PC-3 (cell line): Measurements from ENCODE around the gene PPARGC1A. TPM values are rescaled to one million over a fixed set of nuclear protein-coding genes. Genes with fewer than 3 reads are reported as not detected.

Experiments
- ATAC-seq: fragments of 200-7000 bp; cut with Tn5 transposase; 2 replicates; pipeline ENCODE4 v1.9.1; 2020; ENCODE audit warnings: mild to moderate bottlenecking, moderate library complexity
- BruUV-seq: library from RNA; stranded (reverse); fragments of 400-500 nt; replicated peaks from 2 replicates; lab custom pipeline; 2021; lab: Mats Ljungman, UMichigan
- CTCF ChIA-PET: fragments of 300-600 bp; sonication (Branson Sonifier 250); formaldehyde crosslinking; loops from one replicate; lab custom pipeline; 2022; ENCODE audit warnings: antibody characterized with exemption; lab: Charles Lee
- POLR2A ChIA-PET: fragments of 300-600 bp; sonication (Branson Sonifier 250); formaldehyde crosslinking; loops from one replicate; lab custom pipeline; 2022; ENCODE audit warnings: antibody characterized with exemption; ENCODE audit not compliant: unreplicated experiment; lab: Charles Lee
- DNase-seq: peaks from one replicate; pipeline ENCODE4 v3.0.0-alpha.2; 2015
- H2AFZ ChIP-seq: fragments of 300-600 bp; sonication (generic); 2 replicates; pipeline ENCODE4 v1.6.0; 2016; ENCODE audit warnings: antibody characterized with exemption, low read length
- H3F3A ChIP-seq: fragments of 300-600 bp; sonication (generic); one replicate; pipeline ENCODE4 v1.6.0; 2017; ENCODE audit warnings: antibody characterized with exemption, low read length, control low read depth, mild to moderate bottlenecking; ENCODE audit not compliant: unreplicated experiment
- H3K27ac ChIP-seq: fragments of 300-600 bp; sonication (generic); 2 replicates; pipeline ENCODE4 v1.5.1; 2016; ENCODE audit warnings: mild to moderate bottlenecking, low read length
- H3K27me3 ChIP-seq: fragments of 300-600 bp; sonication (generic); 2 replicates; pipeline ENCODE4 v1.6.1; 2016; ENCODE audit warnings: low read length, mixed read lengths
- H3K36me3 ChIP-seq: fragments of 300-600 bp; sonication (generic); 2 replicates; pipeline ENCODE4 v1.6.1; 2016; ENCODE audit warnings: low read depth, mixed run types, low read length, mixed read lengths
- H3K4me1 ChIP-seq: fragments of 300-600 bp; sonication (generic); 2 replicates; pipeline ENCODE4 v1.5.1; 2016; ENCODE audit warnings: low read length; ENCODE audit not compliant: insufficient read depth
- H3K4me2 ChIP-seq: fragments of 300-600 bp; sonication (generic); 2 replicates; pipeline ENCODE4 v1.6.0; 2016; ENCODE audit warnings: low read length
- H3K4me3 ChIP-seq: fragments of 300-600 bp; sonication (generic); 2 replicates; pipeline ENCODE4 v1.5.1; 2016; ENCODE audit warnings: mild to moderate bottlenecking, low read length, mixed read lengths
- H3K79me2 ChIP-seq: fragments of 300-600 bp; sonication (generic); 2 replicates; pipeline ENCODE4 v1.6.1; 2017; ENCODE audit warnings: low read length, mixed read lengths
- H3K9ac ChIP-seq: fragments of 300-600 bp; sonication (generic); 2 replicates; pipeline ENCODE4 v1.6.0; 2016; ENCODE audit warnings: mild to moderate bottlenecking, low read length
- H3K9me2 ChIP-seq: fragments of 300-600 bp; sonication (generic); replicated peaks from 2 replicates; pipeline ENCODE4 v1.6.1; 2016; ENCODE audit warnings: mixed run types, low read length, mixed read lengths
- H3K9me3 ChIP-seq: fragments of 300-600 bp; sonication (generic); 2 replicates; pipeline ENCODE4 v1.6.1; 2016; ENCODE audit warnings: low read length, mixed read lengths
- H4K20me1 ChIP-seq: fragments of 300-600 bp; sonication (generic); 2 replicates; pipeline ENCODE4 v1.6.1; 2016; ENCODE audit warnings: low read length, mixed read lengths
- CTCF ChIP-seq: fragments of 300-600 bp; sonication (generic); conservative IDR thresholded peaks from 2 replicates; pipeline ENCODE4 v1.5.1; 2017; ENCODE audit warnings: antibody characterized with exemption, low read depth, mild to moderate bottlenecking, low read length
- EZH2 ChIP-seq: fragments of 300-600 bp; sonication (generic); IDR thresholded peaks from one replicate; pipeline ENCODE4 v1.6.1; 2017; ENCODE audit warnings: antibody characterized with exemption, mild to moderate bottlenecking, low read length; ENCODE audit not compliant: unreplicated experiment
- EZH2phosphoT487 ChIP-seq: fragments of 300-600 bp; sonication (generic); IDR thresholded peaks from 2 replicates; pipeline ENCODE4 v1.6.1; 2018; ENCODE audit warnings: mild to moderate bottlenecking, antibody characterized with exemption, low read length, borderline replicate concordance
- intact Hi-C: fragments of 100-400 bp; cut with micrococcal nuclease; formaldehyde crosslinking; loops from 2 replicates; pipeline ENCODE4 v1.9.0; 2023
- total RNA-seq: library from RNA; depleted of rRNA; stranded (reverse); fragments of >200 nt; gene quantifications from 2 replicates; pipeline ENCODE4 v1.2.3, GENCODE V29; 2014

PPARGC1A gene
- total RNA-seq, 1 experiment from 2014 or later, result not detected

GRCh38 chr4:23881674-23882337 lies 8.0 kb downstream of the PPARGC1A start:
- Histone ChIP-seq H3K4me1 (no peaks in the 10 kb centered on the region), H3K27ac (no peak overlapping the region), H3K9ac (no peak overlapping the region), H3K9me3 (no peaks in the 10 kb centered on the region), H3F3A (no peaks in the 10 kb centered on the region), H3K79me2 (no peaks in the 10 kb centered on the region), H3K36me3 (no peaks in the 10 kb centered on the region), H3K4me2 (no peak overlapping the region), H2AFZ (no peak overlapping the region), H3K4me3 (no peak overlapping the region), H4K20me1 (no peaks in the 10 kb centered on the region), H3K9me2 (no peaks in the 10 kb centered on the region), H3K27me3 (peaks cover 14% of the 10 kb centered on the region)
- no peak for TF ChIP-seq CTCF
- TF ChIP-seq EZH2phosphoT487, result no peak
- TF ChIP-seq EZH2, result no peak
- DNase-seq (no peak), ATAC-seq (no peak)
- ChIA-PET CTCF (no interaction called here), POLR2A (no interaction called here)
- intact Hi-C loops, result no loop called here
- BruUV-seq, result no TSS peak

GRCh38 chr4:23881052-23881501 lies 8.8 kb downstream of the PPARGC1A start:
- no peak for TF ChIP-seq EZH2
- TF ChIP-seq EZH2phosphoT487, result no peak
- TF ChIP-seq CTCF, result no peak

GRCh38 chr4:23878912-23879732 lies 10.7 kb downstream of the PPARGC1A start:
- intact Hi-C loops, result no loop called here
- no peaks in the 10 kb centered on the region for H3F3A ChIP-seq
- DNase-seq (no peak), ATAC-seq (no peak)
- H4K20me1 ChIP-seq, result no peaks in the 10 kb centered on the region
- no peak overlapping the region for H3K4me2 ChIP-seq
- H3K79me2 ChIP-seq, result no peaks in the 10 kb centered on the region
- peaks cover 19% of the 10 kb centered on the region for H3K27me3 ChIP-seq
- no TSS peak for BruUV-seq
- H3K4me1 ChIP-seq, result no peaks in the 10 kb centered on the region
- no peak overlapping the region for H3K4me3 ChIP-seq
- H3K9me2 ChIP-seq, result no peaks in the 10 kb centered on the region
- ChIA-PET CTCF (no interaction called here), POLR2A (no interaction called here)
- no peak for TF ChIP-seq EZH2
- no peak for TF ChIP-seq EZH2phosphoT487
- no peak for TF ChIP-seq CTCF
- H3K9me3 ChIP-seq, result no peaks in the 10 kb centered on the region
- H3K9ac ChIP-seq, result no peak overlapping the region
- no peak overlapping the region for H3K27ac ChIP-seq
- H2AFZ ChIP-seq, result no peak overlapping the region
- H3K36me3 ChIP-seq, result no peaks in the 10 kb centered on the region

More at GRCh38 chr4:23881052-23881501, 8.8 kb downstream of the PPARGC1A start:
- POLR2A ChIA-PET, result no interaction called here
- no peak overlapping the region for H3K9ac ChIP-seq
- BruUV-seq, result no TSS peak
- CTCF ChIA-PET, result no interaction called here
- H3K27ac ChIP-seq, result no peak overlapping the region
- H3K27me3 ChIP-seq, result peaks cover 14% of the 10 kb centered on the region
- intact Hi-C loops, result no loop called here
- ATAC-seq (no peak), DNase-seq (no peak)
- no peaks in the 10 kb centered on the region for H3K4me1 ChIP-seq
- no peak overlapping the region for H2AFZ ChIP-seq
- H4K20me1 ChIP-seq, result no peaks in the 10 kb centered on the region
- H3K4me3 ChIP-seq, result no peak overlapping the region
- H3K9me3 ChIP-seq, result no peaks in the 10 kb centered on the region
- H3K36me3 ChIP-seq, result no peaks in the 10 kb centered on the region
- no peak overlapping the region for H3K4me2 ChIP-seq
- no peaks in the 10 kb centered on the region for H3K9me2 ChIP-seq
- no peaks in the 10 kb centered on the region for H3F3A ChIP-seq
- H3K79me2 ChIP-seq, result no peaks in the 10 kb centered on the region
